ENCODE measurements around the gene IFITM2.

- TF ChIP-seq CTCF (IDR thresholded peaks at IDR 0.05; ENCODE audit: low read depth, low read length) (no peak), MAX (IDR thresholded peaks at IDR 0.05; ENCODE audit: low read depth, low read length) (no peak)
Measured at GRCh38 chr11:324156-324555, 16.5 kb downstream of the IFITM2 start.
